HEK293 (cell line): Measurements from ENCODE around the gene ZNF652.

Experiments used
- AEBP2 ChIP-seq: fragments of 450-650 bp; formaldehyde crosslinking; IDR thresholded peaks from 2 replicates; pipeline ENCODE4 v1.5.1; 2016; ENCODE audit warnings: missing biosample characterization, missing genetic modification characterization, borderline replicate concordance
- ATF2 ChIP-seq: fragments of 450-650 bp; formaldehyde crosslinking; IDR thresholded peaks from 2 replicates; pipeline ENCODE4 v1.5.1; 2016; ENCODE audit warnings: missing biosample characterization, missing genetic modification characterization, low read depth
- FEZF1 ChIP-seq: fragments of 450-650 bp; formaldehyde crosslinking; IDR thresholded peaks from 2 replicates; pipeline ENCODE4 v1.5.1; 2016; ENCODE audit warnings: missing biosample characterization, missing genetic modification characterization
- IKZF3 ChIP-seq: fragments of 450-650 bp; IDR thresholded peaks from 2 replicates; pipeline ENCODE4 v1.5.0; 2018; ENCODE audit warnings: missing biosample characterization, mild to moderate bottlenecking, missing genetic modification characterization, moderate library complexity
- KLF10 ChIP-seq: fragments of 450-650 bp; IDR thresholded peaks from 2 replicates; pipeline ENCODE4 v1.5.1; 2018; ENCODE audit warnings: missing biosample characterization, mild to moderate bottlenecking, missing genetic modification characterization
- KLF17 ChIP-seq: fragments of 450-650 bp; formaldehyde crosslinking; IDR thresholded peaks from 2 replicates; pipeline ENCODE4 v1.5.1; 2016; ENCODE audit warnings: missing biosample characterization, missing genetic modification characterization
- MZF1 ChIP-seq: fragments of 450-650 bp; formaldehyde crosslinking; IDR thresholded peaks from 2 replicates; pipeline ENCODE4 v1.5.1; 2017; ENCODE audit warnings: missing biosample characterization, missing genetic modification characterization, borderline replicate concordance
- OSR2 ChIP-seq: fragments of 450-650 bp; formaldehyde crosslinking; IDR thresholded peaks from 2 replicates; pipeline ENCODE4 v1.5.1; 2016; ENCODE audit warnings: missing biosample characterization, missing genetic modification characterization
- TRIM28 ChIP-seq: IDR thresholded peaks from 2 replicates; pipeline ENCODE4 v1.6.1; 2011; ENCODE audit warnings: low read length, control low read depth, borderline replicate concordance
- ZBTB17 ChIP-seq: fragments of 450-650 bp; formaldehyde crosslinking; IDR thresholded peaks from 2 replicates; pipeline ENCODE4 v1.5.1; 2016; ENCODE audit warnings: missing biosample characterization, missing genetic modification characterization
- ZBTB44 ChIP-seq: fragments of 450-650 bp; IDR thresholded peaks from 2 replicates; pipeline ENCODE4 v1.5.1; 2018; ENCODE audit warnings: missing biosample characterization, mild to moderate bottlenecking, missing genetic modification characterization
- ZNF114 ChIP-seq: fragments of 450-650 bp; formaldehyde crosslinking; IDR thresholded peaks from 2 replicates; pipeline ENCODE4 v1.5.0; 2017; ENCODE audit warnings: missing biosample characterization, missing genetic modification characterization
- ZNF169 ChIP-seq: fragments of 450-650 bp; formaldehyde crosslinking; IDR thresholded peaks from 2 replicates; pipeline ENCODE4 v1.5.1; 2016; ENCODE audit warnings: missing biosample characterization, missing genetic modification characterization
- ZNF19 ChIP-seq: fragments of 450-650 bp; formaldehyde crosslinking; IDR thresholded peaks from 2 replicates; pipeline ENCODE4; 2016; ENCODE audit warnings: missing biosample characterization, missing genetic modification characterization, low read depth
- ZNF202 ChIP-seq: fragments of 450-650 bp; formaldehyde crosslinking; IDR thresholded peaks from 2 replicates; pipeline ENCODE4 v1.5.1; 2016; ENCODE audit warnings: missing biosample characterization, missing genetic modification characterization, borderline replicate concordance
- ZNF223 ChIP-seq: fragments of 450-650 bp; formaldehyde crosslinking; IDR thresholded peaks from 2 replicates; pipeline ENCODE4 v1.5.1; 2016; ENCODE audit warnings: missing biosample characterization, missing genetic modification characterization
- ZNF280C ChIP-seq: fragments of 450-650 bp; formaldehyde crosslinking; IDR thresholded peaks from 2 replicates; pipeline ENCODE4 v1.5.1; 2016; ENCODE audit warnings: missing biosample characterization, missing genetic modification characterization
- ZNF302 ChIP-seq: fragments of 450-650 bp; formaldehyde crosslinking; IDR thresholded peaks from 2 replicates; pipeline ENCODE4 v1.5.1; 2016; ENCODE audit warnings: missing biosample characterization, missing genetic modification characterization, low read depth
- ZNF37A ChIP-seq: fragments of 450-650 bp; IDR thresholded peaks from 2 replicates; pipeline ENCODE4 v1.5.1; 2018; ENCODE audit warnings: missing biosample characterization, missing genetic modification characterization
- ZNF514 ChIP-seq: fragments of 450-650 bp; formaldehyde crosslinking; IDR thresholded peaks from 2 replicates; pipeline ENCODE4 v1.5.1; 2016; ENCODE audit warnings: missing biosample characterization, missing genetic modification characterization
- ZNF555 ChIP-seq: fragments of 450-650 bp; formaldehyde crosslinking; conservative IDR thresholded peaks from 2 replicates; pipeline ENCODE4 v1.5.1; 2017; ENCODE audit warnings: missing biosample characterization, mild to moderate bottlenecking, missing genetic modification characterization, inconsistent platforms
- ZNF600 ChIP-seq: fragments of 450-650 bp; formaldehyde crosslinking; IDR thresholded peaks from 2 replicates; pipeline ENCODE4 v1.5.1; 2016; ENCODE audit warnings: missing biosample characterization, missing genetic modification characterization
- ZNF830 ChIP-seq: fragments of 450-650 bp; IDR thresholded peaks from 2 replicates; pipeline ENCODE4 v1.5.0; 2018; ENCODE audit warnings: missing biosample characterization, missing genetic modification characterization, low read depth, mild to moderate bottlenecking, moderate library complexity
- ZNF837 ChIP-seq: fragments of 450-650 bp; formaldehyde crosslinking; IDR thresholded peaks from 2 replicates; pipeline ENCODE4 v1.5.1; 2016; ENCODE audit warnings: missing biosample characterization, missing genetic modification characterization
- ZSCAN16 ChIP-seq: fragments of 450-650 bp; formaldehyde crosslinking; IDR thresholded peaks from 2 replicates; pipeline ENCODE4 v1.5.1; 2016; ENCODE audit warnings: missing biosample characterization, missing genetic modification characterization
- ZSCAN23 ChIP-seq: fragments of 450-650 bp; formaldehyde crosslinking; IDR thresholded peaks from 2 replicates; pipeline ENCODE4 v1.5.1; 2016; ENCODE audit warnings: missing biosample characterization, missing genetic modification characterization
- TF ChIP-seq, protein P1 (sequence below): fragments of 450-650 bp; formaldehyde crosslinking; IDR thresholded peaks from 2 replicates; pipeline ENCODE4 v1.5.1; 2016; ENCODE audit warnings: missing biosample characterization, missing genetic modification characterization
- TF ChIP-seq, protein P2 (sequence below): fragments of 450-650 bp; formaldehyde crosslinking; conservative IDR thresholded peaks from 2 replicates; pipeline ENCODE4 v1.5.1; 2016; ENCODE audit warnings: low read depth, missing biosample characterization, missing genetic modification characterization

Gene ZNF652

DNA sequence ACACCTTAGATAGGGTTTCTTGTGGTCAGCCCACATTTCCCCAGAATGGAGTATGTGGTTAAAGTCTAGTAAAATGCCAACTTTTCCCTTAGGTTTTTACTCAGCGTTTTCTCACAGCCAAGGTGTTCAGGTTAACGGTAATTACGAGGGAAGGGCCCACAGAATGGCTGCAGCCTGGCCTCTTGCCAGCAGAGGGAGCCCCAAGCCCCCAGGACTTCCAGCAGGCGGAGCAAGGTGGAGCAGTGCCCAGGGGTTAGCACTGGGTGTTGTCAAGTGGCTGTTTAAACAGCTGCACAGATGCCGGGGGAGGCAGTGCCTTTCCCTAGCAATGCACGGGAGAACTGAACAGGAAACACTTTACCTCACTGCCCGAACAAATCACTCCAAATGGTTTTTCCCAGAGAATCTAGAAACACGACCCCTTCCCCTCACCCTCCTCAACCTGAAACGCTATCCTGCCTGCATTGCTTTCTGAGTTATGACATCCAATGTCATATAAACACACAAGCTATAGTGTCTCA lies 46.0 kb upstream of the ZNF652 start (continued):
- TF ChIP-seq ZNF302 = no peak
- no peak for TF ChIP-seq ZNF514 (tag by site-specific recombination)
- TF ChIP-seq ZNF280C (tag by site-specific recombination) = no peak
- peak; percentile 79 for TF ChIP-seq KLF17 (tag by site-specific recombination)
- TF ChIP-seq ZNF837 (tag by site-specific recombination) = no peak
- TF ChIP-seq ZNF555 = no peak
- TF ChIP-seq ZSCAN23 (tag by site-specific recombination) = no peak
- no peak for TF ChIP-seq ZNF223 (tag by site-specific recombination)
- 0 out of 2 replicates have a peak, but pooled peaks have one; percentile 11 for TF ChIP-seq ZBTB44
- peak; percentile 42; the same call in 1 of the 2 replicates for TF ChIP-seq KLF10
- TF ChIP-seq ZNF830 (tag by site-specific recombination) = no peak
- TF ChIP-seq MZF1 (tag by site-specific recombination) = no peak
- no peak for TF ChIP-seq ATF2 (tag by site-specific recombination)
- no peak for TF ChIP-seq FEZF1
- no peak for TF ChIP-seq AEBP2
- peak; percentile 45; the same call in 1 of the 2 replicates for TF ChIP-seq ZBTB17 (tag by site-specific recombination)
- TF ChIP-seq ZNF37A (tag by site-specific recombination) = no peak
- no peak for TF ChIP-seq IKZF3
- no peak for TF ChIP-seq ZNF114 (tag by site-specific recombination)
- no peak for TF ChIP-seq ZNF19 (tag by site-specific recombination)
- no peak for TF ChIP-seq ZSCAN16
- TF ChIP-seq, protein P1, sequence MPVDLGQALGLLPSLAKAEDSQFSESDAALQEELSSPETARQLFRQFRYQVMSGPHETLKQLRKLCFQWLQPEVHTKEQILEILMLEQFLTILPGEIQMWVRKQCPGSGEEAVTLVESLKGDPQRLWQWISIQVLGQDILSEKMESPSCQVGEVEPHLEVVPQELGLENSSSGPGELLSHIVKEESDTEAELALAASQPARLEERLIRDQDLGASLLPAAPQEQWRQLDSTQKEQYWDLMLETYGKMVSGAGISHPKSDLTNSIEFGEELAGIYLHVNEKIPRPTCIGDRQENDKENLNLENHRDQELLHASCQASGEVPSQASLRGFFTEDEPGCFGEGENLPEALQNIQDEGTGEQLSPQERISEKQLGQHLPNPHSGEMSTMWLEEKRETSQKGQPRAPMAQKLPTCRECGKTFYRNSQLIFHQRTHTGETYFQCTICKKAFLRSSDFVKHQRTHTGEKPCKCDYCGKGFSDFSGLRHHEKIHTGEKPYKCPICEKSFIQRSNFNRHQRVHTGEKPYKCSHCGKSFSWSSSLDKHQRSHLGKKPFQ (tag by site-specific recombination) = no peak
- no peak for TF ChIP-seq ZNF202 (tag by site-specific recombination)
- no peak for TF ChIP-seq TRIM28
- TF ChIP-seq ZNF169 (tag by site-specific recombination) = no peak
- TF ChIP-seq OSR2 = no peak
- TF ChIP-seq, protein P2, sequence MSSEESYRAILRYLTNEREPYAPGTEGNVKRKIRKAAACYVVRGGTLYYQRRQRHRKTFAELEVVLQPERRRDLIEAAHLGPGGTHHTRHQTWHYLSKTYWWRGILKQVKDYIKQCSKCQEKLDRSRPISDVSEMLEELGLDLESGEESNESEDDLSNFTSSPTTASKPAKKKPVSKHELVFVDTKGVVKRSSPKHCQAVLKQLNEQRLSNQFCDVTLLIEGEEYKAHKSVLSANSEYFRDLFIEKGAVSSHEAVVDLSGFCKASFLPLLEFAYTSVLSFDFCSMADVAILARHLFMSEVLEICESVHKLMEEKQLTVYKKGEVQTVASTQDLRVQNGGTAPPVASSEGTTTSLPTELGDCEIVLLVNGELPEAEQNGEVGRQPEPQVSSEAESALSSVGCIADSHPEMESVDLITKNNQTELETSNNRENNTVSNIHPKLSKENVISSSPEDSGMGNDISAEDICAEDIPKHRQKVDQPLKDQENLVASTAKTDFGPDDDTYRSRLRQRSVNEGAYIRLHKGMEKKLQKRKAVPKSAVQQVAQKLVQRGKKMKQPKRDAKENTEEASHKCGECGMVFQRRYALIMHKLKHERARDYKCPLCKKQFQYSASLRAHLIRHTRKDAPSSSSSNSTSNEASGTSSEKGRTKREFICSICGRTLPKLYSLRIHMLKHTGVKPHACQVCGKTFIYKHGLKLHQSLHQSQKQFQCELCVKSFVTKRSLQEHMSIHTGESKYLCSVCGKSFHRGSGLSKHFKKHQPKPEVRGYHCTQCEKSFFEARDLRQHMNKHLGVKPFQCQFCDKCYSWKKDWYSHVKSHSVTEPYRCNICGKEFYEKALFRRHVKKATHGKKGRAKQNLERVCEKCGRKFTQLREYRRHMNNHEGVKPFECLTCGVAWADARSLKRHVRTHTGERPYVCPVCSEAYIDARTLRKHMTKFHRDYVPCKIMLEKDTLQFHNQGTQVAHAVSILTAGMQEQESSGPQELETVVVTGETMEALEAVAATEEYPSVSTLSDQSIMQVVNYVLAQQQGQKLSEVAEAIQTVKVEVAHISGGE (tag by site-specific recombination) = no peak
- 0 out of 2 replicates have a peak, but pooled peaks have one; percentile 39 for TF ChIP-seq ZNF600 (tag by site-specific recombination)
